Suprapubic skin (tissue), 4 donors: ENCODE measurements around the gene TNIK.

ENCODE experiments used
- CTCF ChIP-seq, 2 donors: fragments of 200-600 bp in 1 of 2; fragments of 450-650 bp in 1 of 2; sonication (generic) in 1 of 2; IDR thresholded peaks; one replicate each; pipeline ENCODE4 v1.5.1; 2016 to 2019; ENCODE audit warnings: antibody characterized with exemption in 2 of 2, mild to moderate bottlenecking in 1 of 2, moderate library complexity in 1 of 2
- EP300 ChIP-seq: sonication (generic); formaldehyde crosslinking; IDR thresholded peaks from one replicate; pipeline ENCODE4 v1.6.1; 2017; ENCODE audit warnings: antibody characterized with exemption
- POLR2A ChIP-seq, 2 donors: fragments of 450-650 bp; IDR thresholded peaks; one replicate each; pipeline ENCODE4 v1.6.1; 2017; ENCODE audit warnings: antibody characterized with exemption in 2 of 2, mild to moderate bottlenecking in 2 of 2, moderate library complexity in 2 of 2
- POLR2AphosphoS5 ChIP-seq, 3 donors: sonication (generic); formaldehyde crosslinking; IDR thresholded peaks; one replicate each; pipeline ENCODE4 v1.6.1; 2017; ENCODE audit warnings: antibody characterized with exemption in 3 of 3

GRCh38 chr3:171497468-171497867 is 37.3 kb upstream of the TNIK start:
- TF ChIP-seq CTCF (IDR thresholded peaks at IDR 0.05) (no peak), POLR2AphosphoS5 (IDR thresholded peaks at IDR 0.05) (no peak), POLR2A (IDR thresholded peaks at IDR 0.05) (no peak), EP300 (no peak)
